GM12878 (cell line): Measurements from ENCODE around the gene NOS1. TPM values are rescaled to one million over a fixed set of nuclear protein-coding genes. Genes with fewer than 3 reads are reported as not detected.

Experiments
- ATAC-seq: fragments of 200-7000 bp; cut with Tn5 transposase; 3 replicates; pipeline ENCODE4 v1.9.1; 2020; ENCODE audit warnings: mild to moderate bottlenecking, moderate library complexity
- BruUV-seq: library from RNA; stranded (reverse); fragments of 400-500 nt; replicated peaks from 2 replicates; lab custom pipeline; 2021; lab: Mats Ljungman, UMichigan
- CTCF ChIA-PET: fragments of 300-600 bp; sonication (Branson Sonifier 250); formaldehyde crosslinking; extraction: SDS; loops from one replicate; lab custom pipeline; 2021; ENCODE audit warnings: inconsistent platforms; lab: Yijun Ruan, JAX
- POLR2A ChIA-PET: fragments of 350-600 bp; formaldehyde crosslinking; extraction: SDS; loops from one replicate; lab custom pipeline; 2021; ENCODE audit warnings: inconsistent platforms; lab: Charles Lee
- RAD21 ChIA-PET: fragments of 300-600 bp; sonication (Branson Sonifier 250); formaldehyde crosslinking; loops from one replicate; lab custom pipeline; 2023; ENCODE audit warnings: antibody characterized with exemption; ENCODE audit not compliant: unreplicated experiment; lab: Charles Lee
- SMC1A ChIA-PET: fragments of 300-600 bp; sonication (Branson Sonifier 250); formaldehyde crosslinking; loops from one replicate; lab custom pipeline; 2023; ENCODE audit not compliant: unreplicated experiment, uncharacterized antibody; lab: Charles Lee
- DNase-seq: peaks from one replicate; pipeline ENCODE4 v3.0.0-alpha.2; 2011; ENCODE audit warnings: low read depth, low spot score
- FAIRE-seq: peaks from 3 replicates; lab custom pipeline; 2011; peaks lifted over from hg19 to GRCh38; lab: Jason Lieb, UNC
- H2AFZ ChIP-seq: 2 replicates; pipeline ENCODE4 v1.6.0; 2011; ENCODE audit warnings: low read depth, low read length, control low read depth; ENCODE audit not compliant: control insufficient read depth
- H3K27ac ChIP-seq: 2 replicates; pipeline ENCODE4 v1.5.1; 2011; ENCODE audit warnings: control low read depth; ENCODE audit not compliant: control insufficient read depth, insufficient read depth
- H3K27me3 ChIP-seq, 2 experiments: replicated peaks in 1 of 2; 2 replicates each; pipeline versions ENCODE4 v1.6.0 to v1.6.1; 2011; ENCODE audit warnings: low read length in 1 of 2; ENCODE audit not compliant: control insufficient read depth in 2 of 2, insufficient read depth in 2 of 2
- H3K36me3 ChIP-seq, 2 experiments: 2 replicates each; pipeline ENCODE4 v1.5.1; 2011; ENCODE audit warnings: low read length in 1 of 2; ENCODE audit not compliant: control insufficient read depth in 2 of 2, insufficient read depth in 2 of 2
- H3K4me1 ChIP-seq: 2 replicates; pipeline ENCODE4 v1.6.1; 2011; ENCODE audit warnings: mild to moderate bottlenecking, low read length, moderate library complexity, mixed read lengths; ENCODE audit not compliant: control insufficient read depth, insufficient read depth
- H3K4me2 ChIP-seq: 2 replicates; pipeline ENCODE4 v1.6.0; 2011; ENCODE audit warnings: control low read depth; ENCODE audit not compliant: control insufficient read depth, insufficient read depth
- H3K4me3 ChIP-seq: fragments of 200-600 bp; sonication (generic); 2 replicates; pipeline ENCODE4 v1.5.1; 2016
- H3K79me2 ChIP-seq: 2 replicates; pipeline ENCODE4 v1.6.0; 2011; ENCODE audit warnings: low read length; ENCODE audit not compliant: control insufficient read depth, insufficient read depth
- H3K9ac ChIP-seq: 2 replicates; pipeline ENCODE4 v1.8.0; 2011; ENCODE audit warnings: low read length, control low read depth, mixed read lengths; ENCODE audit not compliant: control insufficient read depth, insufficient read depth
- H3K9me3 ChIP-seq: replicated peaks from 3 replicates; pipeline ENCODE4 v1.5.1; 2011; ENCODE audit warnings: mild to moderate bottlenecking, low read length; ENCODE audit not compliant: control insufficient read depth, insufficient read depth
- H4K20me1 ChIP-seq: 2 replicates; pipeline ENCODE4 v1.6.0; 2011; ENCODE audit not compliant: control insufficient read depth, insufficient read depth
- ETV6 ChIP-seq, 2 experiments: fragments of 450-650 bp in 1 of 2; IDR thresholded peaks in 1 of 2; conservative IDR thresholded peaks in 1 of 2; 2 replicates each; pipeline ENCODE4 v1.6.1; 2014; ENCODE audit warnings: antibody characterized with exemption in 1 of 2, borderline replicate concordance in 1 of 2, low read depth in 1 of 2, mild to moderate bottlenecking in 1 of 2, moderate library complexity in 1 of 2
- HCFC1 ChIP-seq: fragments of 150-350 bp; IDR thresholded peaks from 2 replicates; pipeline ENCODE4 v1.6.1; 2014; ENCODE audit warnings: low read length
- NFIC ChIP-seq: IDR thresholded peaks from 2 replicates; pipeline ENCODE4 v1.6.1; 2012; ENCODE audit warnings: low read depth, mild to moderate bottlenecking, inconsistent platforms, low read length, moderate library complexity
- RCOR1 ChIP-seq: conservative IDR thresholded peaks from 2 replicates; pipeline ENCODE4 v1.6.1; 2012; ENCODE audit warnings: low read depth, low read length, improper control_type of control experiment
- ZNF384 ChIP-seq: IDR thresholded peaks from 2 replicates; pipeline ENCODE4 v1.6.1; 2012; ENCODE audit warnings: low read depth, mild to moderate bottlenecking, low read length, improper control_type of control experiment, borderline replicate concordance
- ZSCAN29 ChIP-seq: fragments of 450-650 bp; IDR thresholded peaks from 2 replicates; pipeline ENCODE4 v1.6.1; 2017; ENCODE audit warnings: mild to moderate bottlenecking, moderate library complexity
- WGBS: methylation state at CpG from one replicate; pipeline ENCODE4 v1.1.6; 2016; ENCODE audit warnings: low lambda C conversion rate; ENCODE audit not compliant: insufficient replicate concordance, insufficient coverage; ENCODE audit errors: missing lambda C conversion rate; 5-methylcytosine and 5-hydroxymethylcytosine counted together
- in situ Hi-C: fragments of 300-500 bp; cut with MboI; formaldehyde crosslinking; loops from 9 replicates; pipeline ENCODE4 v1.14.3; 2018; ENCODE audit warnings: mixed read lengths
- intact Hi-C: fragments of 100-400 bp; cut with micrococcal nuclease; formaldehyde crosslinking; loops from one replicate; pipeline ENCODE4 v1.14.2; 2022; ENCODE audit not compliant: unreplicated experiment
- polyA plus RNA-seq, 11 experiments: library from polyadenylated mRNA; depleted of rRNA in 4 of 11; unstranded in 6 of 11; stranded (reverse) in 5 of 11; fragments of >200 nt; fragmentation: Nextera tagmentation in 4 of 11; fragmentation: Illumina TruSeq in 1 of 11; extraction: Ambion mirVana in 4 of 11; extraction: Trizol in 1 of 11; gene quantifications; 1 replicate in 1 of 11; 2 replicates in 10 of 11; pipeline versions ENCODE4 v1.2.1 to v1.2.3, GENCODE V29; 2011 to 2016; ENCODE audit warnings: inconsistent platforms in 2 of 11, missing spikeins in 2 of 11, low read depth in 1 of 11
- total RNA-seq, 4 experiments: library from RNA; depleted of rRNA in 3 of 4; stranded (reverse); fragments of >200 nt in 3 of 4; fragmentation: Illumina TruSeq in 1 of 4; extraction: Trizol in 1 of 4; gene quantifications; 2 replicates each; pipeline versions ENCODE4 v1.2.1 to v1.2.3, GENCODE V29; 2013 to 2021
- TF ChIP-seq, protein P1 (sequence below): fragments of 450-650 bp; IDR thresholded peaks from 2 replicates; pipeline ENCODE4 v1.6.1; 2018; ENCODE audit warnings: mild to moderate bottlenecking, low read depth, moderate library complexity; ENCODE audit not compliant: partially characterized antibody
- TF ChIP-seq, protein P2 (sequence below): IDR thresholded peaks from 2 replicates; pipeline ENCODE4 v1.6.1; 2012; ENCODE audit warnings: low read depth, low read length, improper control_type of control experiment
- TF ChIP-seq, protein P3 (sequence below): fragments of 450-650 bp; IDR thresholded peaks from 2 replicates; pipeline ENCODE4 v1.6.1; 2017; ENCODE audit warnings: mild to moderate bottlenecking, moderate library complexity

The NOS1 gene
- total and polyA plus RNA-seq, 10 of the 15 experiments (the other 5 are each of a cell fraction or from before 2014, with no cell fraction given) = under 0.01 to 0.04 (median 0.01) TPM; not detected in 7

DNA sequence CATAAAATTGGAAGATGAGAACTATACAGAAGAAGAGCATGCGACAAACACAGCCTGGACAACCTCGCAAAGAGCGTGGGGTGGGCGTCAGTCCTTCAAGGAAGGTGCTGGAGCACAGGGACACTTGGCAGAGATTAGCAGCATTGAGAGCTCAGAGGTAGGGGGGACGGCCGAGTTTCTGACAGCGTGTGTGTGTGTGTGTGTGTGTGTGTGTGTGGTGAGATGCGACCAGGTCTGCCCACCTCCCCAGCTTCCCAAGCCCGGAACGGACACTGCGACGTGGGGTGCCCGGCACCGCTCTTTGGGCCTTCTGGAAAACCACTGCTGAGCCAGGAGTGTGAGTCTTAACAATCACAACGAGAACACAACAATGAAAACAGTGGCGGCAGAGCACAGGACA is 153.2 kb downstream of the NOS1 start:
- RAD21 ChIA-PET = no interaction called here
- CTCF ChIA-PET = interaction anchor here (1.9 kb wide), 1 partner anchor 642 kb away, joined by 5 read pairs; no protein-coding TSS in a partner anchor
- WGBS = 50% methylated on average over 14 of the region's 16 CpGs
- Histone ChIP-seq H3K9me3 (no peaks in the 10 kb centered on the region), H3K27ac (no peak overlapping the region), H2AFZ (no peak overlapping the region), H3K4me1 (no peaks in the 10 kb centered on the region), H3K4me2 (no peak overlapping the region), H4K20me1 (no peaks in the 10 kb centered on the region), H3K36me3 (no peaks in the 10 kb centered on the region), H3K4me3 (no peak overlapping the region), H3K27me3 (no peaks in the 10 kb centered on the region), H3K79me2 (no peaks in the 10 kb centered on the region), H3K9ac (no peak overlapping the region)
- TF ChIP-seq, protein P1, sequence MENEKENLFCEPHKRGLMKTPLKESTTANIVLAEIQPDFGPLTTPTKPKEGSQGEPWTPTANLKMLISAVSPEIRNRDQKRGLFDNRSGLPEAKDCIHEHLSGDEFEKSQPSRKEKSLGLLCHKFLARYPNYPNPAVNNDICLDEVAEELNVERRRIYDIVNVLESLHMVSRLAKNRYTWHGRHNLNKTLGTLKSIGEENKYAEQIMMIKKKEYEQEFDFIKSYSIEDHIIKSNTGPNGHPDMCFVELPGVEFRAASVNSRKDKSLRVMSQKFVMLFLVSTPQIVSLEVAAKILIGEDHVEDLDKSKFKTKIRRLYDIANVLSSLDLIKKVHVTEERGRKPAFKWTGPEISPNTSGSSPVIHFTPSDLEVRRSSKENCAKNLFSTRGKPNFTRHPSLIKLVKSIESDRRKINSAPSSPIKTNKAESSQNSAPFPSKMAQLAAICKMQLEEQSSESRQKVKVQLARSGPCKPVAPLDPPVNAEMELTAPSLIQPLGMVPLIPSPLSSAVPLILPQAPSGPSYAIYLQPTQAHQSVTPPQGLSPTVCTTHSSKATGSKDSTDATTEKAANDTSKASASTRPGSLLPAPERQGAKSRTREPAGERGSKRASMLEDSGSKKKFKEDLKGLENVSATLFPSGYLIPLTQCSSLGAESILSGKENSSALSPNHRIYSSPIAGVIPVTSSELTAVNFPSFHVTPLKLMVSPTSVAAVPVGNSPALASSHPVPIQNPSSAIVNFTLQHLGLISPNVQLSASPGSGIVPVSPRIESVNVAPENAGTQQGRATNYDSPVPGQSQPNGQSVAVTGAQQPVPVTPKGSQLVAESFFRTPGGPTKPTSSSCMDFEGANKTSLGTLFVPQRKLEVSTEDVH = no peak
- TF ChIP-seq NFIC (no peak), HCFC1 (no peak), ZSCAN29 (no peak), ZNF384 (no peak), RCOR1 (no peak), ETV6 (conservative IDR thresholded peaks at IDR 0.05 in 1 of 2, IDR thresholded peaks at IDR 0.05 in 1 of 2; ENCODE audit: borderline replicate concordance in 1 of 2, low read depth in 1 of 2) (no peak)
- TF ChIP-seq, protein P2, sequence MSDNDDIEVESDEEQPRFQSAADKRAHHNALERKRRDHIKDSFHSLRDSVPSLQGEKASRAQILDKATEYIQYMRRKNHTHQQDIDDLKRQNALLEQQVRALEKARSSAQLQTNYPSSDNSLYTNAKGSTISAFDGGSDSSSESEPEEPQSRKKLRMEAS = no peak
- TF ChIP-seq, protein P3, sequence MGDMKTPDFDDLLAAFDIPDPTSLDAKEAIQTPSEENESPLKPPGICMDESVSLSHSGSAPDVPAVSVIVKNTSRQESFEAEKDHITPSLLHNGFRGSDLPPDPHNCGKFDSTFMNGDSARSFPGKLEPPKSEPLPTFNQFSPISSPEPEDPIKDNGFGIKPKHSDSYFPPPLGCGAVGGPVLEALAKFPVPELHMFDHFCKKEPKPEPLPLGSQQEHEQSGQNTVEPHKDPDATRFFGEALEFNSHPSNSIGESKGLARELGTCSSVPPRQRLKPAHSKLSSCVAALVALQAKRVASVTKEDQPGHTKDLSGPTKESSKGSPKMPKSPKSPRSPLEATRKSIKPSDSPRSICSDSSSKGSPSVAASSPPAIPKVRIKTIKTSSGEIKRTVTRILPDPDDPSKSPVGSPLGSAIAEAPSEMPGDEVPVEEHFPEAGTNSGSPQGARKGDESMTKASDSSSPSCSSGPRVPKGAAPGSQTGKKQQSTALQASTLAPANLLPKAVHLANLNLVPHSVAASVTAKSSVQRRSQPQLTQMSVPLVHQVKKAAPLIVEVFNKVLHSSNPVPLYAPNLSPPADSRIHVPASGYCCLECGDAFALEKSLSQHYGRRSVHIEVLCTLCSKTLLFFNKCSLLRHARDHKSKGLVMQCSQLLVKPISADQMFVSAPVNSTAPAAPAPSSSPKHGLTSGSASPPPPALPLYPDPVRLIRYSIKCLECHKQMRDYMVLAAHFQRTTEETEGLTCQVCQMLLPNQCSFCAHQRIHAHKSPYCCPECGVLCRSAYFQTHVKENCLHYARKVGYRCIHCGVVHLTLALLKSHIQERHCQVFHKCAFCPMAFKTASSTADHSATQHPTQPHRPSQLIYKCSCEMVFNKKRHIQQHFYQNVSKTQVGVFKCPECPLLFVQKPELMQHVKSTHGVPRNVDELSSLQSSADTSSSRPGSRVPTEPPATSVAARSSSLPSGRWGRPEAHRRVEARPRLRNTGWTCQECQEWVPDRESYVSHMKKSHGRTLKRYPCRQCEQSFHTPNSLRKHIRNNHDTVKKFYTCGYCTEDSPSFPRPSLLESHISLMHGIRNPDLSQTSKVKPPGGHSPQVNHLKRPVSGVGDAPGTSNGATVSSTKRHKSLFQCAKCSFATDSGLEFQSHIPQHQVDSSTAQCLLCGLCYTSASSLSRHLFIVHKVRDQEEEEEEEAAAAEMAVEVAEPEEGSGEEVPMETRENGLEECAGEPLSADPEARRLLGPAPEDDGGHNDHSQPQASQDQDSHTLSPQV = no peak
- ATAC-seq (no peak), FAIRE-seq (no peak), DNase-seq (no peak)
- BruUV-seq = no TSS peak
- SMC1A ChIA-PET = no interaction called here
- in situ Hi-C loops = no loop called here
- POLR2A ChIA-PET = no interaction called here
- intact Hi-C loops = no loop called here
